Smooth muscle cell (in vitro differentiated cells): ENCODE measurements around the gene PNKP. TPM values are rescaled to one million over a fixed set of nuclear protein-coding genes. Genes with fewer than 3 reads are reported as not detected.
A peak's percentile ranks its signal among the peaks of the same experiment; 100 is the strongest.

Source experiments
- DNase-seq: peaks from one replicate; lab custom pipeline; 2025; ENCODE audit not compliant: unreplicated experiment; lab: John Stamatoyannopoulos, UW
- H2AFZ ChIP-seq: fragments of 200-600 bp; sonication (generic); 2 replicates; pipeline ENCODE4 v1.6.0; 2016; ENCODE audit warnings: antibody characterized with exemption, low read depth, mild to moderate bottlenecking
- H3F3A ChIP-seq: fragments of 200-600 bp; sonication (generic); 2 replicates; pipeline ENCODE4 v1.6.0; 2017; ENCODE audit warnings: antibody characterized with exemption, low read depth
- H3K27ac ChIP-seq: fragments of 200-600 bp; sonication (generic); 2 replicates; pipeline ENCODE4 v1.5.1; 2016; ENCODE audit warnings: low read depth, mild to moderate bottlenecking
- H3K27me3 ChIP-seq: fragments of 200-600 bp; sonication (generic); 2 replicates; pipeline ENCODE4 v1.6.1; 2016; ENCODE audit warnings: low read depth, mild to moderate bottlenecking
- H3K36me3 ChIP-seq: fragments of 200-600 bp; sonication (generic); 2 replicates; pipeline ENCODE4 v1.5.1; 2016; ENCODE audit warnings: low read depth
- H3K4me1 ChIP-seq: fragments of 200-600 bp; sonication (generic); 2 replicates; pipeline ENCODE4 v1.5.1; 2016; ENCODE audit warnings: low read depth
- H3K4me2 ChIP-seq: fragments of 200-600 bp; sonication (generic); 2 replicates; pipeline ENCODE4 v1.6.0; 2016; ENCODE audit warnings: mild to moderate bottlenecking
- H3K4me3 ChIP-seq: fragments of 200-600 bp; sonication (generic); 2 replicates; pipeline ENCODE4 v1.5.1; 2016; ENCODE audit warnings: mild to moderate bottlenecking
- H3K79me2 ChIP-seq: fragments of 200-600 bp; sonication (generic); 2 replicates; pipeline ENCODE4 v1.6.0; 2016; ENCODE audit warnings: low read depth, mild to moderate bottlenecking
- H3K9ac ChIP-seq: fragments of 200-600 bp; sonication (generic); 2 replicates; pipeline ENCODE4 v1.6.0; 2016; ENCODE audit warnings: low read depth
- H3K9me3 ChIP-seq: fragments of 200-600 bp; sonication (generic); replicated peaks from 2 replicates; pipeline ENCODE4 v1.5.1; 2016; ENCODE audit warnings: low read depth
- H4K20me1 ChIP-seq: fragments of 200-600 bp; sonication (generic); 2 replicates; pipeline ENCODE4 v1.6.0; 2016; ENCODE audit warnings: low read depth
- CTCF ChIP-seq: fragments of 200-600 bp; sonication (generic); IDR thresholded peaks from 2 replicates; pipeline ENCODE4 v1.5.1; 2017; ENCODE audit warnings: borderline replicate concordance, mild to moderate bottlenecking, antibody characterized with exemption; ENCODE audit not compliant: insufficient read depth, poor library complexity, severe bottlenecking
- WGBS: methylation state at CpG from one replicate; pipeline ENCODE4 v1.1.7; 2016; ENCODE audit warnings: low lambda C conversion rate; 5-methylcytosine and 5-hydroxymethylcytosine counted together
- polyA plus RNA-seq: library from polyadenylated mRNA; unstranded; fragments of >200 nt; fragmentation: Nextera tagmentation; extraction: Ambion mirVana; gene quantifications from 2 replicates; pipeline ENCODE4 v1.2.1, GENCODE V29; 2016
- total RNA-seq: library from RNA; depleted of rRNA; stranded (reverse); fragments of >200 nt; gene quantifications from 2 replicates; pipeline ENCODE4 v1.2.3, GENCODE V29; 2014

PNKP gene
- total and polyA plus RNA-seq, 2 experiments from 2014 or later = 15.3 to 42.4 TPM

DNA sequence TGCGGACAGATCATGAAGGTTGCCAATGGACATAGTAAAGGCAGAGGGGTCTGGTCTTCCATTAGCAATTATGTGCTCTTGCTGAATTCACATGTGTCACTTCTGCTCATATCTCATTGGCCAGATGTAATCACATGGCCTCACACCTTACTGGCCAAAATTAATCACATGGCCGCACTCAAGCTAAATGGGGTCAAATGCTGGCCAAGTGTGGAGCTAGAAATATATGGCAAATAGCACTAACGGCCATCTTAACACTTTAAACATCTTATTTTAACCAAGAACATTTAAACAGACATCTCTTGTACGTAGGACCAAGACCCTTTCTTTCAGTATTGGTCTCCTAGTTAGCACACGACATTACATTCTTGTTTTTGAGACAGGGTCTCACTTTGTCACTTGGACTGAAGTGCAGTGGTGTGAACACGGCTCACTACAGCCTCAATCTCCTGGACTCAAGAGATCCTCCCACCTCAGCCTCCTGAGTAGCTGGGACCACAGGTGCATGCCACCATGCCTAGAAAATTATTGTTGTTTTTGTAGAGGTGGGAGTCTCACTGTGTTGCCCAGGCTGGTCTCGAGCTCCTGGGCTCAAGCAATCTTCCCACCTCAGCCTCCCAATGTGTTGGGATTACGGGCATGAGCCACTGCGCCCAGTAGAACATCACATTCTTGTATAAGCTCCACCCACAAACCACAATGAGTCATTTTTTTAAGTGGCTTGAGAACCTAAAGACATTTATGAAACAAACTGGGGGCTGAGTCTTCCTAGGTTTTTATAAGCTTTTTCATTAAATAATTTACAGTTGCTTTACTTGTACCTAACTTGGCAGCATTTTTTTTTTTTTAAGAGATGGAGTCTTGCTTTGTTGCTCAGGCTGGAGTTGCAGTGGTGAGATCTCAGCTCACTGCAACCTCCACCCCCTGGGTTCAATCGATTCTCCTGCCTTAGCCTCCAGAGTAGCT lies 19.4 kb downstream of the PNKP start:
- TF ChIP-seq CTCF = no peak
- no peak overlapping the region for H2AFZ ChIP-seq
- H3K27me3 ChIP-seq = no peaks in the 10 kb centered on the region
- peaks cover 12% of the 10 kb centered on the region for H3F3A ChIP-seq
- H3K27ac ChIP-seq = peak overlapping the region; percentile 33
- DNase-seq = no peak
- no peaks in the 10 kb centered on the region for H3K9me3 ChIP-seq
- H3K36me3 ChIP-seq = no peaks in the 10 kb centered on the region
- peaks cover 11% of the 10 kb centered on the region for H3K4me1 ChIP-seq
- WGBS = 73% methylated on average over 10 of the region's 10 CpGs
- H3K4me3 ChIP-seq = no peak overlapping the region
- peaks cover 32% of the 10 kb centered on the region for H3K79me2 ChIP-seq
- no peak overlapping the region for H3K9ac ChIP-seq
- H3K4me2 ChIP-seq = no peak overlapping the region
- H4K20me1 ChIP-seq = peaks cover 19% of the 10 kb centered on the region

GRCh38 chr19:49846408-49846807 lies 21.0 kb downstream of the PNKP start:
- H3K27ac ChIP-seq = no peak overlapping the region
- no peaks in the 10 kb centered on the region for H3K36me3 ChIP-seq
- no peak for TF ChIP-seq CTCF
- peaks cover 5% of the 10 kb centered on the region for H4K20me1 ChIP-seq
- WGBS = 95% methylated on average over 5 of the region's 5 CpGs
- H3K79me2 ChIP-seq = peaks cover 16% of the 10 kb centered on the region
- no peaks in the 10 kb centered on the region for H3K4me1 ChIP-seq
- H3F3A ChIP-seq = peaks cover 6% of the 10 kb centered on the region
- DNase-seq = no peak
- H2AFZ ChIP-seq = no peak overlapping the region
- H3K4me3 ChIP-seq = no peak overlapping the region
- H3K9me3 ChIP-seq = no peaks in the 10 kb centered on the region
- no peaks in the 10 kb centered on the region for H3K27me3 ChIP-seq
- no peak overlapping the region for H3K9ac ChIP-seq
- no peak overlapping the region for H3K4me2 ChIP-seq

- 85% methylated on average over 3 of the region's 3 CpGs for WGBS
- Histone ChIP-seq H3K79me2 (peaks cover 15% of the 10 kb centered on the region), H3K9ac (no peak overlapping the region), H3K27ac (no peak overlapping the region), H3K4me1 (no peaks in the 10 kb centered on the region), H2AFZ (no peak overlapping the region), H3K4me2 (no peak overlapping the region), H3F3A (peaks cover 6% of the 10 kb centered on the region), H4K20me1 (peaks cover 5% of the 10 kb centered on the region), H3K36me3 (no peaks in the 10 kb centered on the region), H3K4me3 (no peak overlapping the region), H3K9me3 (no peaks in the 10 kb centered on the region), H3K27me3 (no peaks in the 10 kb centered on the region)
- no peak for TF ChIP-seq CTCF
- DNase-seq = no peak
Observed at GRCh38 chr19:49845414-49845813, 22.0 kb downstream of the PNKP start.
